Ovary (tissue), 9 donors: ENCODE data around the gene NFIA. TPM values are rescaled to one million over a fixed set of nuclear protein-coding genes. Genes with fewer than 3 reads are reported as not detected.
"Not testable (repeated sequence)": the region's sequence is repeated elsewhere in the genome, so short reads cannot be mapped to it uniquely, and the experiment has no call there.

Experiments used
- DNase-seq, 5 donors: peaks; one replicate each; pipeline ENCODE4 v3.0.0-alpha.2; 2019 to 2020
- H3K27ac ChIP-seq, 2 donors: fragments of 200-600 bp; one replicate each; pipeline versions ENCODE4 v1.5.1 to v1.8.0; 2019 to 2022
- H3K27me3 ChIP-seq: fragments of 200-600 bp; one replicate; pipeline ENCODE4 v1.8.0; 2022
- H3K36me3 ChIP-seq: fragments of 200-600 bp; sonication (generic); one replicate; pipeline ENCODE4 v1.5.1; 2019
- H3K4me1 ChIP-seq: one replicate; pipeline ENCODE4 v1.8.1; 2013; ENCODE audit warnings: mild to moderate bottlenecking, moderate library complexity; ENCODE audit not compliant: insufficient read depth
- H3K4me3 ChIP-seq: fragments of 200-600 bp; sonication (generic); one replicate; pipeline ENCODE4 v1.5.1; 2017
- H3K9me3 ChIP-seq, 2 donors: fragments of 200-600 bp in 1 of 2; sonication (generic) in 1 of 2; one replicate each; pipeline versions ENCODE4 v1.5.1 to v1.8.1; 2013 to 2019; ENCODE audit warnings: mild to moderate bottlenecking in 1 of 2, moderate library complexity in 1 of 2
- EP300 ChIP-seq: sonication (generic); formaldehyde crosslinking; IDR thresholded peaks from one replicate; pipeline ENCODE4 v1.6.1; 2017; ENCODE audit warnings: antibody characterized with exemption
- POLR2A ChIP-seq: fragments of 450-650 bp; IDR thresholded peaks from one replicate; pipeline ENCODE4 v1.6.1; 2017; ENCODE audit warnings: antibody characterized with exemption, mild to moderate bottlenecking, moderate library complexity
- WGBS, 3 donors: extraction: QIAGEN DNeasy Blood & Tissue Kit in 1 of 3; methylation state at CpG; one replicate each; pipeline versions ENCODE4 v1.1.5 to v1.1.7; 2013 to 2017; 5-methylcytosine and 5-hydroxymethylcytosine counted together
- intact Hi-C, 4 donors: fragments of 100-400 bp; cut with DNase I; formaldehyde crosslinking; loops; one replicate each; pipeline versions ENCODE4 v1.11.0 to v1.15.1; 2022 to 2023
- polyA plus RNA-seq, 2 donors: library from polyadenylated mRNA; stranded (reverse); fragments of 200-250 nt in 1 of 2; fragments of 350-450 nt in 1 of 2; fragmentation: Illumina TruSeq in 1 of 2; extraction: RNeasy Lipid Tissue Mini Kit (QIAGEN cat#74804) in 1 of 2; gene quantifications; one replicate each; pipeline ENCODE4 v1.2.3, GENCODE V29; 2013 to 2014
- total RNA-seq, 7 donors: library from RNA; depleted of rRNA in 2 of 7; stranded (reverse); fragments of >200 nt in 2 of 7; fragmentation: NEBNext Ultra II Directional in 3 of 7; extraction: Animal tissue kit (Norgen Biotek cat#: 25700) in 3 of 7; gene quantifications; one replicate each; pipeline versions ENCODE4 v1.1.0 to v1.2.4, GENCODE V29; 2016 to 2023
- TF ChIP-seq, protein P1 (sequence below), 3 donors: fragments of 450-650 bp in 2 of 3; fragments of 200-600 bp in 1 of 3; IDR thresholded peaks; one replicate each; pipeline versions ENCODE4 v1.5.1 to v1.8.0; 2016 to 2022; ENCODE audit warnings: antibody characterized with exemption in 3 of 3, mild to moderate bottlenecking in 1 of 3
- donor health status: DM: no; HTN: no; CAD: no; lungs with moderate emphysema.
- donor health status: DM: no; HTN: no; CAD: no.
- donor health status: Bipolar disorder and iron deficiency.
- donor health status: DM: yes; HTN: yes; CAD: no.
- donor health status: DM: no; HTN: no; CAD: no.
- donor health status: DM: yes; HTN: yes; CAD: no.

Gene NFIA
- total and polyA plus RNA-seq, 9 donors = 11.8 to 115 (median 80.9) TPM

DNA sequence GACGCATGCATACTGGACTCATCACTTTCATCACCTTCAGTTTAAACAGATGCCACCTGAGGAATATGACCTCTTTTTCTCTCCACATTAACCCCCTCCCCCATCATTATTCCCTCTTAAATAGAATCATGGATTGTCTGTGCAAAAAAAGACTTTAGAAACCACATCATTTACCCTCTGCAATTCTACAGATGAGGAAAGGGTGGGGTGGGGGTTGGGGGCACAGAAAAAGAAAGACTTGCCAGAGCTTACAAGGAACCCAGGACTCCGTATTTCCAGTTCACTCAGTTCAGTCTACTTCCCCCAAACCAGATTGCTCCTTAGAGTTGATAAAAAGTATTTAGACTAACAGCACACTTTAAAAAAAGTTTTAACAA, 26.2 kb upstream of the NFIA start:
- intact Hi-C loops = loop anchor here in 3 of 4 donors (10.0 kb wide), 3 partner anchors 279 to 589 kb away; no protein-coding TSS in a partner anchor
- Histone ChIP-seq H3K4me1 (peaks cover 8% of the 10 kb centered on the region), H3K36me3 (no peaks in the 10 kb centered on the region), H3K4me3 (peak overlapping the region; percentile 70), H3K27ac (peak overlapping the region in 1 of 2 donors; percentile 62), H3K27me3 (no peaks in the 10 kb centered on the region), H3K9me3 (no peaks in the 10 kb centered on the region)
- no peak for TF ChIP-seq EP300
- TF ChIP-seq, protein P1, sequence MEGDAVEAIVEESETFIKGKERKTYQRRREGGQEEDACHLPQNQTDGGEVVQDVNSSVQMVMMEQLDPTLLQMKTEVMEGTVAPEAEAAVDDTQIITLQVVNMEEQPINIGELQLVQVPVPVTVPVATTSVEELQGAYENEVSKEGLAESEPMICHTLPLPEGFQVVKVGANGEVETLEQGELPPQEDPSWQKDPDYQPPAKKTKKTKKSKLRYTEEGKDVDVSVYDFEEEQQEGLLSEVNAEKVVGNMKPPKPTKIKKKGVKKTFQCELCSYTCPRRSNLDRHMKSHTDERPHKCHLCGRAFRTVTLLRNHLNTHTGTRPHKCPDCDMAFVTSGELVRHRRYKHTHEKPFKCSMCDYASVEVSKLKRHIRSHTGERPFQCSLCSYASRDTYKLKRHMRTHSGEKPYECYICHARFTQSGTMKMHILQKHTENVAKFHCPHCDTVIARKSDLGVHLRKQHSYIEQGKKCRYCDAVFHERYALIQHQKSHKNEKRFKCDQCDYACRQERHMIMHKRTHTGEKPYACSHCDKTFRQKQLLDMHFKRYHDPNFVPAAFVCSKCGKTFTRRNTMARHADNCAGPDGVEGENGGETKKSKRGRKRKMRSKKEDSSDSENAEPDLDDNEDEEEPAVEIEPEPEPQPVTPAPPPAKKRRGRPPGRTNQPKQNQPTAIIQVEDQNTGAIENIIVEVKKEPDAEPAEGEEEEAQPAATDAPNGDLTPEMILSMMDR (IDR thresholded peaks at IDR 0.05) = no peak
- no peak for TF ChIP-seq POLR2A
- DNase-seq = no peak
- 36 to 53% (median 52%) methylated on average over 2 of the region's 2 CpGs for WGBS, 3 donors

DNA sequence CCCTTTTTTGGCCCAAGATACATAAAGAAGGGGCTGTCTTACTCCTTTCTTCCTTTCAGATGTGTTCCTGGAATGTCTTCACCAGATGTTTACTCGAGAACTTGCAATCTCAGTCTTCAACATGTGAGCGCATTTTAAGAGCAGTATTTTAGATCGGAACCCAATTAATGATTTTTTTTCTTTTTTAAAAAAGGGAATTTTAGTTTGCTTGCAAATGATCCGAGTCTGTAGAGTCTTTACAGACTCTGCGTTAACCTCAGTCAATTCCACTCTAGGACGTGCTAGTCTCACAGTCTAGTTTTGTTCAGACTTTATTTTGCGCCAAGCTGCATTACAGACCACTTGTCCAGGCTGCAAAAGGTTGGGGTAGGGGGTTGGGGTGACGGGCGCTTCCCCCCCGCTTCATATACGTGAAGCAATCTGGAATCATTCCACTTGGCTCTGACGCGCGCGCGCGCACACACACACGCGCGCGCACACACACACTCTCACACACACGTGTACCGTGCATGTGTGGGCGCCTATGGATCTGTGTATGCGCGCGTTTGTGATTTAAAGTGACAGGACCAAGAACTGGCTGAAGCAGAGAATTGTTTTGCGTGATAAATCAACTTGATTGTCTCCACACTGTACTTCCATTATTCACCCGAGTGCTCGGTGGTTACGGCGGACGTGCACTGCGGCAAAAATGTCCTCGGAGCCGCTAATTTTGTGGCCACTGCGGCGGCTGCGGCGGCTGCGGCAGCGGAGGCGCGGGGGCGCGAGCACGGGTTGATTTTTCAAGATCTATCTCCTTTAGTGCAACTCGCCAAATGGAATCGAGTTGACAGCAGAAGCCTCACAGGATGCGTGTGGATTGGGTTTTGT, 25.6 kb upstream of the NFIA start:
- no peaks in the 10 kb centered on the region for H3K9me3 ChIP-seq
- peak; percentile 58 to 80 (median 66) for DNase-seq
- H3K27me3 ChIP-seq = no peaks in the 10 kb centered on the region
- H3K4me3 ChIP-seq = peak overlapping the region; percentile 70
- peak overlapping the region; percentile 22 to 62 for H3K27ac ChIP-seq
- 1% methylated on average over 50 of the region's 50 CpGs for WGBS, 3 donors
- no peaks in the 10 kb centered on the region for H3K36me3 ChIP-seq
- TF ChIP-seq EP300 (no peak), POLR2A (no peak)
- TF ChIP-seq, protein P1 (IDR thresholded peaks at IDR 0.05) = no peak
- peaks cover 8% of the 10 kb centered on the region for H3K4me1 ChIP-seq
- intact Hi-C loops = loop anchor here in 3 of 4 donors (10.0 kb wide), 3 partner anchors 278 to 588 kb away; no protein-coding TSS in a partner anchor

DNA sequence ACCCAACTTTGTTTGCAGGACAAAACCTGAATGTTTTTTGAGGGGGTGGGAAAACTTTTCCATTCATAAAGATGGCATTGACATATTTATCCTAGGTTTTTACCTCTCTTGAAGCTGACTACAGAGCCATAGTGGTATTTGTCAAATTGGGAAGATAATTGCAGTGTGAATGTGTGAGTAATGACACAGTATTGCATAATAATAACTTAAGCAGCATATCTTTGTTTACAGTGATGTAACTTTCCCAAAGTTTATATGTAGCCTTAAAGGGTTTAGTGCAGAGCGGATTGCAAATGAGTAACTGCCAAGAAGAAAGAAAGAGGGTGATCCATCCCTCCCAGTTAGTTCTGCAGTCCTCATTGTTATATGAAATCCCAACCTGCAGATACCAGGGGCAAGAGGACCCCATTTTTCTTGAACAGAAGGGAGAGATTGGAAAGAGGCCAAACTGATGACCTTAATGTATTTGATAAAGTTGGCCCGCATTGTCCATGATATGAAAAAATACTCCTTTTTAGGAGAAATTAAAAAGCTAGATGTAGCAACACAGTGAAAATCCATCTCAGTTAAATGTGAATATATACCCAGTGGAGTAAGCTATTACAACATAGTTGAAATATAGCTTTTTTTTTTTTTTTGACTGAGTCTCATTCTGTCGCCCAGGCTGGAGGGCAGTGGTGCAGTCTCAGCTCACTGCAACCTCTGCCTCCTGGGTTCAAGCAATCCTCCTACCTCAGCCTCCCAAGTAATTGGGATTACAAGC, 23.7 kb upstream of the NFIA start:
- WGBS, 3 donors = 79 to 87% (median 81%) methylated on average over 3 of the region's 3 CpGs
- H3K4me1 ChIP-seq = peaks cover 6% of the 10 kb centered on the region
- H3K4me3 ChIP-seq = no peak overlapping the region
- TF ChIP-seq POLR2A = no peak
- TF ChIP-seq, protein P1 (IDR thresholded peaks at IDR 0.05) = no peak
- no peak for TF ChIP-seq EP300
- H3K27me3 ChIP-seq = no peaks in the 10 kb centered on the region
- intact Hi-C loops = loop anchor here in 3 of 4 donors (10.0 kb wide), 3 partner anchors 276 to 586 kb away; no protein-coding TSS in a partner anchor
- H3K27ac ChIP-seq = no peak overlapping the region
- H3K9me3 ChIP-seq = no peaks in the 10 kb centered on the region
- no peak for DNase-seq
- H3K36me3 ChIP-seq = no peaks in the 10 kb centered on the region

DNA sequence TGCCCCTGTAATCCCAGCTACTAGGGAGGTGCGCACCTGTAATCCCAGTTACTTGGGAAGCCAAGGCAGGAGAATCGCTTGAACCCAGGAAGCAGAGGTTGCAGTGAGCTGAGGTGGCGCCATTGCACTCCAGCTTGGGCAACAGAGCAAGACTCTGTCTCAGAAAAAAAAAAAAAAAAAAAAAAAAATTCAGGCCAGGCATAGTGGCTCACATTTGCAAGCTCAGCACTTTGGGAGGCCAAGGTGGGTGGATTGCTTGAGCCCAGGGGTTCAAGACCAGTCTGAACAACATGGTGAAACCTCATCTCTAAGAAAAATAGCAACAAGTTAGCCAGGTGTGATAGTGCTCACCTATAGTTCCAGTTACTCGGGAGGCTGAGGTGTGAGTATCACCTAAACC, 20.8 kb upstream of the NFIA start:
- H3K4me3 ChIP-seq, H3K4me1 ChIP-seq, DNase-seq, H3K27me3 ChIP-seq, H3K9me3 ChIP-seq, H3K36me3 ChIP-seq, intact Hi-C loops, H3K27ac ChIP-seq: not testable (repeated sequence)
- WGBS, 3 donors = 92 to 95% (median 93%) methylated on average over 4 of the region's 4 CpGs
